GM12801 (cell line): ENCODE data around the gene MED12L.

Source experiments
- TF ChIP-seq, protein P1 (sequence below): IDR thresholded peaks from one replicate; pipeline ENCODE4 v1.5.1; 2011; ENCODE audit warnings: control low read depth; ENCODE audit not compliant: insufficient read length; ENCODE audit errors: extremely low read depth

The MED12L gene

GRCh38 chr3:151357463-151357850 is 272.0 kb downstream of the MED12L start:
- TF ChIP-seq, protein P1, sequence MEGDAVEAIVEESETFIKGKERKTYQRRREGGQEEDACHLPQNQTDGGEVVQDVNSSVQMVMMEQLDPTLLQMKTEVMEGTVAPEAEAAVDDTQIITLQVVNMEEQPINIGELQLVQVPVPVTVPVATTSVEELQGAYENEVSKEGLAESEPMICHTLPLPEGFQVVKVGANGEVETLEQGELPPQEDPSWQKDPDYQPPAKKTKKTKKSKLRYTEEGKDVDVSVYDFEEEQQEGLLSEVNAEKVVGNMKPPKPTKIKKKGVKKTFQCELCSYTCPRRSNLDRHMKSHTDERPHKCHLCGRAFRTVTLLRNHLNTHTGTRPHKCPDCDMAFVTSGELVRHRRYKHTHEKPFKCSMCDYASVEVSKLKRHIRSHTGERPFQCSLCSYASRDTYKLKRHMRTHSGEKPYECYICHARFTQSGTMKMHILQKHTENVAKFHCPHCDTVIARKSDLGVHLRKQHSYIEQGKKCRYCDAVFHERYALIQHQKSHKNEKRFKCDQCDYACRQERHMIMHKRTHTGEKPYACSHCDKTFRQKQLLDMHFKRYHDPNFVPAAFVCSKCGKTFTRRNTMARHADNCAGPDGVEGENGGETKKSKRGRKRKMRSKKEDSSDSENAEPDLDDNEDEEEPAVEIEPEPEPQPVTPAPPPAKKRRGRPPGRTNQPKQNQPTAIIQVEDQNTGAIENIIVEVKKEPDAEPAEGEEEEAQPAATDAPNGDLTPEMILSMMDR, result no peak

DNA sequence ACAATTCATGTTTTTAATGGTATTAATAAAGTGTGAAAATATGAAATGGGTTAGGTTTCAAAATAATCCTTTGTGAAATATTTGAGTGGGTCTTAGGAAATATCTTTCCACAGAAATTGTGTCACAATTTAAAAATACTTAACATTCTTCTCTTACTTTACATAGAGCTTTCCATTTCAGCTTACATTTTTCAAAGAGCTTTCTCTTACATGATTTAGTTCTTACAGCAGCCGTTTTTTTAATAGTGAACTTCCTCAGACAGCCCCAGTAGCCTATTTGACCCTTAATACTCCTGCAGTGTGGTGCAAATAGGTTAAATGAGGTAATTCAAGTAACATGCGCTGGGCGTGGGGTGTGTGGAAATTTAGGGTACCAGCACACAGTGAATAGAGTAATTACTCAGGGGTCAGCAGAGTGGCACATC is 277.3 kb downstream of the MED12L start:
- TF ChIP-seq, protein P1, result no peak

DNA sequence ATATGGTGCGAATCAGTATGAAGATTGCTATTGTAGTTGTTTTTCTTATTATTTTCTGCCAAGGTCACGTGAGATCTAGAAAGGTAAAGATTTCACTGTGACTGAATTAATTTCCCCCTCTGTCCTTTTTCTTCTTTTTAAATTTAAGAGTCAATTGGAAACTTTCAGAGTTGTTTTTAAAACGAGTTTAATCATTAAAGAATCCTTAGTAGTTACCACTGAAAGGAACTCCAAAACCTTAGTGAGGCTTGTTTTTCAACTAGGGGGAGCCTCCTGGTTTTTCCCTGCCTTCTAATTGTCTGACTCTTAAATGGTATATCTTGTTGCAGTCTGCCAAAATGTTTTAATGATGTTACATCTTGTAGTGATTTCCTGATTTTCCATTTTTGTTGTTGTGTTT is 281.5 kb downstream of the MED12L start:
- TF ChIP-seq, protein P1, result no peak

- TF ChIP-seq, protein P1, result no peak
Measured at GRCh38 chr3:151367448-151367847, 282.0 kb downstream of the MED12L start.

GRCh38 chr3:151371526-151371925 is 286.1 kb downstream of the MED12L start:
- TF ChIP-seq, protein P1, result no peak

DNA sequence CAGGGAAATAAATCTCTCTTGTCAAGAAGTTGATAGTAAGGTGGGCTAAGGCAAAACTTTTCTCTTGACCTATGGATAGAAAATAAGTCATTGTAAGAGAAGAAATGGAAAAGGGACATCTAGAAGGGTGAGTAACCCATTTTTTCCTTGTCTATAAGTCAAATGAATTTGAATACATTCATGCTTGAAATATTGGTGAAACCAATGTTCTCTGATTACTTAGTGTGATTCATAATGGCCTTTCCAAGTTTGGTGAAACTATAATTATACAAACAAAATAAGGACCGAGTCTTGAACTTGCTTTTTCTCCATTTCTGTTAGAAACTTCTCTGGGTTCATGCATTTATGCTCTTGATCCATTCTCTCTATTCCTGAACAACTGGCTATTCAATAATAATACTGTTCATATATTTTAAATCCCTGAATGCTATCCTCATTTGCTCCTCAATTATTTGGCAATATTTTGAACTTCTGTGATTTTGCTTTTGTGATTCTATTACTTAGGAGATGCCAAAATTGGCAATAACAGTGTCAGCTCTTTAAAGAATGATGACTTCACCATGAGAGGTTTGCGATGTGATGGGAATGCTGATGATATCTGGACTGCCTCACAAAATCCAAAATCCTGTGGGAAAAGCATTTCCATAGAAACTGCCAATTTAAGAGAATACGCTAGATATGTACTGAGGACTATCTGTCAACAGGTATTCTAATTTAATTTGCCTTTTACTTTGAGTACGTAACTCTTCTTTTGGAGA is 286.8 kb downstream of the MED12L start:
- TF ChIP-seq, protein P1, result no peak

GRCh38 chr3:151377768-151378385 is 292.4 kb downstream of the MED12L start:
- TF ChIP-seq, protein P1, result no peak
